Activated CD8-positive, alpha-beta memory T cell treated with anti-CD3 and anti-CD28 coated beads, Interleukin-2, amount 10 ng/mL, durations not matched to agents 7 days and 5 days (primary cell): ENCODE measurements around the gene METTL1. TPM values are rescaled to one million over a fixed set of nuclear protein-coding genes. Genes with fewer than 3 reads are reported as not detected.
A peak's percentile ranks its signal among the peaks of the same experiment; 100 is the strongest.

Source experiments
- ATAC-seq: fragments of 150-1000 bp; cut with Tn5 transposase; one replicate; pipeline ENCODE4 v1.10.0; 2021; ENCODE audit warnings: moderate library complexity
- CTCF ChIA-PET: fragments of 350-600 bp; sonication (Branson Sonifier 250); formaldehyde crosslinking; loops from one replicate; lab custom pipeline; 2021; ENCODE audit warnings: antibody characterized with exemption; lab: Charles Lee
- DNase-seq: peaks from one replicate; pipeline ENCODE4 v3.0.0-alpha.2; 2020
- H3K27ac Mint-ChIP-seq: one replicate; pipeline ENCODE4 v1.8.0; 2021; ENCODE audit warnings: mild to moderate bottlenecking, mixed read lengths
- H3K27me3 Mint-ChIP-seq: one replicate; pipeline ENCODE4 v1.8.0; 2021; ENCODE audit warnings: mixed read lengths
- H3K36me3 Mint-ChIP-seq: one replicate; pipeline ENCODE4 v1.8.0; 2021; ENCODE audit warnings: mild to moderate bottlenecking, mixed read lengths
- H3K4me1 Mint-ChIP-seq: one replicate; pipeline ENCODE4 v1.8.0; 2021; ENCODE audit warnings: mixed read lengths
- H3K4me3 Mint-ChIP-seq: one replicate; pipeline ENCODE4 v1.8.0; 2021; ENCODE audit warnings: mild to moderate bottlenecking, moderate library complexity, mixed read lengths
- H3K9me3 Mint-ChIP-seq: one replicate; pipeline ENCODE4 v1.8.0; 2022; ENCODE audit warnings: low read depth, mixed read lengths
- total RNA-seq, 2 experiments: library from RNA; stranded (reverse); gene quantifications; one replicate each; pipeline ENCODE4 v1.2.3, GENCODE V29; 2021

METTL1 gene
- total RNA-seq, 2 experiments from 2014 or later: 22.1 to 32.1 TPM

DNA sequence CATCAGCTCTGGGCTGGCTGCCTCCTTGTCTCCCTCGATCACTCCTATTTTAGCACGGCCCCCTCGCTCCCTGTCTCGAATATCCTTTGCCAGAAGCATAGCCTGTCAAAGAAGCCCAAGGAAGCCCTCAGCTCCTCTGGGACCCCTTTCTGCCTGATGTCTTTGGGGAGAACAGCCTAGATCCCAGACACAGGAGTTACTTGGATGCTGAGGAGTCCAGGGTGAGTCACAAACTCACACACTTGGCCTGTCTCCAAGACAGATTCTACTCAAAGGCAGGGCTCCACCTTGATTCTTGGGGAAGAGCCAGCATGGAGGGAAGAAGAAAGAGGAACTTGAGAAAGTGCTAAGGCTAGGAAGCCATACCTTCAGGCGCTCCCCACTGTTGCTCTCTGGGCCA, 38.5 kb upstream of the METTL1 start:
- CTCF ChIA-PET: interaction anchor here (1.1 to 2.0 kb wide), 3 partner anchors 26 to 95 kb away, joined by 3 to 8 read pairs (median 3); partner anchors contain the start of gene TSFM
- H3K4me1 Mint-ChIP-seq: no peaks in the 10 kb centered on the region
- DNase-seq (no peak), ATAC-seq (no peak)
- no peaks in the 10 kb centered on the region for H3K9me3 Mint-ChIP-seq
- H3K27ac Mint-ChIP-seq: no peak overlapping the region
- H3K36me3 Mint-ChIP-seq: no peaks in the 10 kb centered on the region
- H3K4me3 Mint-ChIP-seq: no peak overlapping the region
- no peaks in the 10 kb centered on the region for H3K27me3 Mint-ChIP-seq

- no peak for ATAC-seq
- no peaks in the 10 kb centered on the region for H3K4me1 Mint-ChIP-seq
- no peaks in the 10 kb centered on the region for H3K27me3 Mint-ChIP-seq
- CTCF ChIA-PET: interaction anchor here (0.8 to 2.0 kb wide), 3 partner anchors 9 to 96 kb away, joined by 3 to 8 read pairs (median 3); partner anchors contain the start of gene AVIL
- H3K4me3 Mint-ChIP-seq: no peak overlapping the region
- no peak for DNase-seq
- H3K36me3 Mint-ChIP-seq: no peaks in the 10 kb centered on the region
- H3K9me3 Mint-ChIP-seq: no peaks in the 10 kb centered on the region
- no peak overlapping the region for H3K27ac Mint-ChIP-seq
Observed at GRCh38 chr12:57809425-57809824, 37.5 kb upstream of the METTL1 start.

GRCh38 chr12:57808351-57808750, 36.4 kb upstream of the METTL1 start:
- no peak for ATAC-seq
- H3K27me3 Mint-ChIP-seq: no peaks in the 10 kb centered on the region
- DNase-seq: no peak
- H3K27ac Mint-ChIP-seq: no peak overlapping the region
- no peaks in the 10 kb centered on the region for H3K9me3 Mint-ChIP-seq
- H3K4me3 Mint-ChIP-seq: no peak overlapping the region
- H3K4me1 Mint-ChIP-seq: no peaks in the 10 kb centered on the region
- H3K36me3 Mint-ChIP-seq: no peaks in the 10 kb centered on the region
- CTCF ChIA-PET: interaction anchor here (0.9 to 1.6 kb wide), 3 partner anchors 15 to 95 kb away, joined by 3 to 4 read pairs (median 3); no protein-coding TSS in a partner anchor

DNA sequence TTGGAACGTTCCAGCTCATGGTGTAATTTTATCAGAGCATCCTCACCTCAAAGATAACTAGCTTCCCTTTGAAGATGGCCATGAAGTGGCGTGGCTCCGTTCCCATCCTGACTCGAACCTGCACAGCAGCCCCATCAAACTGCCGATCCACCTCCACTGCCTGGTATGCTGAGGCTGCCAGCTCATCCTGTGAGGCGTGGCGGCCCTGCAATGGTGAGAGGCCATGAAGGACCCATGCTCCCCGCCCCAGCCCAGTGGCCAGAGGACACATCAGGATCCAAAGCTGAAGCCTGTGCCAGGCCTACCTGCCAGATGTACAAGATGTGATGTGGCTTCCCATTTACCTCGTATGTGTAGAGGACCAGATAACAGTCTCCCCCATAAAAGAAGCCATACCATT, 35.4 kb upstream of the METTL1 start:
- H3K27me3 Mint-ChIP-seq: no peaks in the 10 kb centered on the region
- CTCF ChIA-PET: interaction anchor here (0.8 to 1.6 kb wide), 2 partner anchors 25 to 96 kb away, joined by 3 to 4 read pairs; partner anchors contain the start of gene TSFM
- no peaks in the 10 kb centered on the region for H3K4me1 Mint-ChIP-seq
- peaks cover 2% of the 10 kb centered on the region for H3K36me3 Mint-ChIP-seq
- H3K9me3 Mint-ChIP-seq: no peaks in the 10 kb centered on the region
- no peak overlapping the region for H3K27ac Mint-ChIP-seq
- no peak overlapping the region for H3K4me3 Mint-ChIP-seq
- DNase-seq: no peak
- no peak for ATAC-seq

DNA sequence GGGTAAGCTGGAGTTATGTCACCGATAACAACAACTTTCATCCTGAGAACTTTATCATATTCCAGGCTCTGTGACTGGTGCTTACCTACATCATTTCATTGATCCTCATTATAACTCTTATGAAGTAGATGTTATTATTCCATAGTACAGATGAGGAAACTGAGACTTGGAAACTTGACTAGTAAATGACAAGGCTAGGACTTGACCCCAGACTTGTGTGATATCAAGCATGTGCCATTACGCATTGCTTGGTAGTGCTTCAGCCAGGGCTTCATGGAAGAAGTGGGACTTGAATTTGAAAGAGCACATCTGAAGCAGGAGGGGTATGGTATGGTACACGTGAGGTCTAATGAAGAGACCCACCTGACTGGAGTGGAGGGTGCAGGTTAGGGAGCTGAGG, 34.8 kb upstream of the METTL1 start:
- Mint-ChIP-seq H3K36me3 (peaks cover 2% of the 10 kb centered on the region), H3K27ac (no peak overlapping the region), H3K9me3 (no peaks in the 10 kb centered on the region), H3K4me1 (no peaks in the 10 kb centered on the region), H3K27me3 (no peaks in the 10 kb centered on the region), H3K4me3 (no peak overlapping the region)
- ATAC-seq: no peak
- DNase-seq: no peak
- CTCF ChIA-PET: interaction anchor here (0.8 to 1.6 kb wide), 2 partner anchors 24 to 97 kb away, joined by 3 to 4 read pairs; partner anchors contain the start of gene TSFM

DNA sequence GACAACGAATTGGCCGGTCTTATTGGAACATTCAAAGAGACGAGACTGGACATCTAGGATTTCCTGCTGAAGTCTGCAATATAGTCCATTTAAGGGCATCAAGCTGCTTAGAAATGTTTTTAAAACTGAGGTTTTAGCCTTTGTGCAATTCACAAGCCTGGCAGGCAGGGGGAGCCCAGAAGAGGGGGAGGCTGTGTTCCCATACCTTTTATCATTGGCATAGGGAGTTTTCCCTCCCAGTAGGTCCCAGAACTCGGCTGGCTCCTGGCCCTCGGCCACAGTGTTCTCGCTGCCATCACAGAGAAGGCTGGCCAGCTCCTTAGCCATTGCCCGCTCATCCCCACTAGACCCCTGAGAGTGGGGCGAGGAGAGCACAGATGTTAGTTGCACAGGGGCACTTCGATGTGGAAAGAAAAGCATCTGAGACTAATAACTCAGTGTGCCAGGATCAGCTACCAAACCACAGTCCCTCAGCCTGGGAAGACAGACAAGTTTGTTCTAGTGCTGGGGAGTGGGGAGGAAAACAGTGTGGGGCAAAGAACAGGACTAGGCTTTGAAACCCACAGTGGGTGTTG, 31.5 kb upstream of the METTL1 start:
- no peak overlapping the region for H3K4me3 Mint-ChIP-seq
- no peaks in the 10 kb centered on the region for H3K4me1 Mint-ChIP-seq
- H3K27me3 Mint-ChIP-seq: no peaks in the 10 kb centered on the region
- no peaks in the 10 kb centered on the region for H3K9me3 Mint-ChIP-seq
- peaks cover 4% of the 10 kb centered on the region for H3K36me3 Mint-ChIP-seq
- DNase-seq (peak; percentile 49), ATAC-seq (no peak)
- no peak overlapping the region for H3K27ac Mint-ChIP-seq
- CTCF ChIA-PET: interaction anchor here (0.7 to 3.3 kb wide), 20 partner anchors 9 to 116 kb away, joined by 3 to 42 read pairs (median 6); partner anchors contain the start of genes AVIL and TSFM

GRCh38 chr12:57802607-57803006, 30.7 kb upstream of the METTL1 start:
- CTCF ChIA-PET: interaction anchor here (0.7 to 3.3 kb wide), 21 partner anchors 9 to 139 kb away, joined by 3 to 42 read pairs (median 6); partner anchors contain the start of genes ATP23, AVIL and TSFM
- Mint-ChIP-seq H3K36me3 (peaks cover 4% of the 10 kb centered on the region), H3K27me3 (no peaks in the 10 kb centered on the region), H3K4me1 (no peaks in the 10 kb centered on the region), H3K4me3 (no peak overlapping the region), H3K9me3 (no peaks in the 10 kb centered on the region), H3K27ac (no peak overlapping the region)
- no peak for ATAC-seq
- no peak for DNase-seq

DNA sequence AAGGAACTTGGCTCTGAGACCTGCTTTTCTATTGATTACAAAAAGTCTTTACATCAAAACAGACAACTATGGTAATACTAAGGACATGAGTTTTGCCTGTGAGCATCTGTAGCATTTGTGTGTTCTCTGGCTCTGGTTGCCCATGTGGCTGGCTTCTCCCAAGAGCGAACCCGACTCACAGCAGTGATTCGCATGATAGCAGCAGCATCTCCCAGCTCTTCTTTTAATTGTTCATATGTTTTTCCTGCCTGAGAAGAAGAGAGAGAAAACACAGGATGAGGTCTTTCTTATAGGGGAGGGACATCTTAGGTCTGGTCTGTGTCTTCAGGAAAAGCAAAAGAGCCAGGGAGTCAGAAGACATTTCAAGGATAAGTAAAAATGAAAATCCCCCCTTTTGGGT, 29.1 kb upstream of the METTL1 start:
- CTCF ChIA-PET: interaction anchor here (0.6 to 3.3 kb wide), 3 partner anchors 20 to 132 kb away, joined by 3 to 42 read pairs (median 4); no protein-coding TSS in a partner anchor
- H3K36me3 Mint-ChIP-seq: peaks cover 13% of the 10 kb centered on the region
- H3K27ac Mint-ChIP-seq: no peak overlapping the region
- ATAC-seq: no peak
- no peaks in the 10 kb centered on the region for H3K27me3 Mint-ChIP-seq
- no peak overlapping the region for H3K4me3 Mint-ChIP-seq
- DNase-seq: no peak
- H3K9me3 Mint-ChIP-seq: no peaks in the 10 kb centered on the region
- H3K4me1 Mint-ChIP-seq: no peaks in the 10 kb centered on the region

DNA sequence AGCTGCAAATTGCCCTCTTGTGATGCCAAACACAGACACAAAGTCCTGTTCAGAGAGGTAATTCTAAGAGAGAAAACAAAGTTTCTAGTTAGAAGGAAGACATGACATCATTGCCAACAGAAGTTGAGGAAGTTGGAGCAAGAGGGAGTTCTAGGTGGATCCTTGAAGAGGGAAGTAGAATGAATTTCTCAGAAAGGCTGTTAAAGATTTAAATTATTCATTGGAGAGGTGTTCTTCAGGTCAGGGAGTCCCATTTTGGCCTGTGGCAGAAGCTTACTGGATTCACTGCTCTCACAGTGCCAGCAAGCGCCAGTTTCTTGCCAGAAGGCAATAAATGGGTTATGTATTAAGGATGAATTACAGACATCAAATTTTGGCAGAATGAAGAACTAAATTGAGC, 26.0 kb upstream of the METTL1 start:
- Mint-ChIP-seq H3K36me3 (peaks cover 25% of the 10 kb centered on the region), H3K27me3 (no peaks in the 10 kb centered on the region), H3K4me1 (no peaks in the 10 kb centered on the region), H3K4me3 (no peak overlapping the region), H3K27ac (no peak overlapping the region), H3K9me3 (no peaks in the 10 kb centered on the region)
- CTCF ChIA-PET: interaction anchor here (1.0 to 1.4 kb wide), 4 partner anchors 15 to 107 kb away, joined by 3 to 5 read pairs (median 4); partner anchors contain the start of gene TSFM
- DNase-seq: no peak
- ATAC-seq: no peak

DNA sequence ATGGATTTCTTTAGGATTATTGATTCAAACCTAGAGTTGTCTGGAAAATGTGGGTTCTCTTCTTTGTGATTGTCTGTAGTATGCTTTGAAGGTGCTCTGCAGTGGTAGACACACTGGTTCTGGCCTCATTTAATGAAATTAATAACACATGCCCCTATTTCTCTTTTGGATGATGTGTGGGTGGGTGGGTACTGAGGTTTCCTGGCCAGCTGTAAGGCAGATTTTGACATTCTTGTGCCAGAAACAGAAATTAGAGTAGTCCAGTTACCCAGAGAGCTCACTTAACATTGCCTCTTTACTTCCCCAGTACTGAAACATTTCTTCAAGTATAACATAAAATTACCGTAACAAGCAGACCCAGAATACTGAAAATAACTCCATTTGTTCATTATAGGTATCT, 25.1 kb upstream of the METTL1 start:
- DNase-seq (no peak), ATAC-seq (no peak)
- Mint-ChIP-seq H3K27ac (no peak overlapping the region), H3K36me3 (peaks cover 25% of the 10 kb centered on the region), H3K4me1 (no peaks in the 10 kb centered on the region), H3K9me3 (no peaks in the 10 kb centered on the region), H3K27me3 (no peaks in the 10 kb centered on the region), H3K4me3 (no peak overlapping the region)
- CTCF ChIA-PET: interaction anchor here (1.0 to 1.4 kb wide), 2 partner anchors 16 to 35 kb away, joined by 3 read pairs; no protein-coding TSS in a partner anchor

- H3K36me3 Mint-ChIP-seq: peaks cover 28% of the 10 kb centered on the region
- no peak overlapping the region for H3K27ac Mint-ChIP-seq
- ATAC-seq (no peak), DNase-seq (no peak)
- CTCF ChIA-PET: no interaction called here
- no peak overlapping the region for H3K4me3 Mint-ChIP-seq
- H3K27me3 Mint-ChIP-seq: no peaks in the 10 kb centered on the region
- peaks cover 2% of the 10 kb centered on the region for H3K4me1 Mint-ChIP-seq
- H3K9me3 Mint-ChIP-seq: no peaks in the 10 kb centered on the region
Observed at GRCh38 chr12:57795354-57795753, 23.4 kb upstream of the METTL1 start.

- Mint-ChIP-seq H3K27me3 (no peaks in the 10 kb centered on the region), H3K27ac (no peak overlapping the region), H3K4me3 (no peak overlapping the region), H3K9me3 (no peaks in the 10 kb centered on the region), H3K36me3 (peaks cover 28% of the 10 kb centered on the region), H3K4me1 (peaks cover 2% of the 10 kb centered on the region)
- CTCF ChIA-PET: interaction anchor here (1.1 to 2.3 kb wide), 5 partner anchors 9 to 112 kb away, joined by 3 to 10 read pairs (median 5); no protein-coding TSS in a partner anchor
- DNase-seq (no peak), ATAC-seq (no peak)
Observed at GRCh38 chr12:57793920-57794319, 22.0 kb upstream of the METTL1 start.

DNA sequence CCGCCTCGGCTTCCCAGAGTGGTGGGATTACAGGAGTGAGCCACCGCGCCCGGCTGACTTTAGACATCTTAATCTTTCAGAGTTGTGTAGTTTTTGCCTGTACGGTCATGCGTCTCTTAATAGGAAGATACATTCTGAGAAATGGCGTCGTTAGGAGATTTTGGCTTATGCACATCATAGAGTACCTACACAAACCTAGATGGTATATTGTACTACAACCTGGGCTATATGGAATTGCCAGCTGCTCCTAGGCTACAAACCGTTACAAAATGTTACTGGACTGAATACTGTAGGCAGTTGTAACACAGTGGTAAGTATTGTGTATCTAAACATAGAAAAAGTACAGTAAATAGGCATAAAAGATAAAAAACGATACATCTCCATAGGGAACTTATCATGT, 12.0 kb upstream of the METTL1 start:
- peaks cover 38% of the 10 kb centered on the region for H3K4me1 Mint-ChIP-seq
- no peaks in the 10 kb centered on the region for H3K9me3 Mint-ChIP-seq
- no peak for DNase-seq
- H3K27me3 Mint-ChIP-seq: no peaks in the 10 kb centered on the region
- no peak for ATAC-seq
- peak overlapping the region; percentile 40 for H3K27ac Mint-ChIP-seq
- H3K4me3 Mint-ChIP-seq: peak overlapping the region; percentile 64
- CTCF ChIA-PET: interaction anchor here (1.0 to 1.9 kb wide), 12 partner anchors 10 to 64 kb away, joined by 4 to 9 read pairs (median 5); partner anchors contain the start of genes AVIL, EEF1AKMT3 and METTL1
- H3K36me3 Mint-ChIP-seq: peaks cover 15% of the 10 kb centered on the region

DNA sequence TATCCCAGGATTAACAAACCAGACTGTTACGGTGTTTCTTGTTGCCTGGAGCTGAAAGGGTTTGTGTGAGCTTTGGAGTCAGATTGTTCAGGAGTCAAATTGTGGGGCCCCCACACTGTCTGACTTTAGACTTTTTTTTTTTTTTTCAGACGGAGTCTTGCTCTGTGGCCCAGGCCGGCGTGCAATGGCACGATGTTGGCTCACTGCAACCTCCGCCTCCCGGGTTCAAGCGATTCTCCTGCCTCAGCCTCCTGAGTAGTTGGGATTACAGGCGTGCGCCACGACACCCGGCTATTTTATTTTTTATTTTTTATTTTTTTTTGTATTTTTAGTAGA, 11.5 kb upstream of the METTL1 start:
- H3K9me3 Mint-ChIP-seq: no peaks in the 10 kb centered on the region
- CTCF ChIA-PET: interaction anchor here (0.7 to 1.9 kb wide), 23 partner anchors 9 to 199 kb away, joined by 3 to 15 read pairs (median 4); partner anchors contain the start of genes AVIL, CDK4, CTDSP2 and EEF1AKMT3
- ATAC-seq (no peak), DNase-seq (no peak)
- H3K4me3 Mint-ChIP-seq: peak overlapping the region; percentile 97
- H3K4me1 Mint-ChIP-seq: peaks cover 38% of the 10 kb centered on the region
- peaks cover 13% of the 10 kb centered on the region for H3K36me3 Mint-ChIP-seq
- H3K27me3 Mint-ChIP-seq: no peaks in the 10 kb centered on the region
- H3K27ac Mint-ChIP-seq: peak overlapping the region; percentile 96
